ENCODE measurements around the gene FCHO1. TPM values are rescaled to one million over a fixed set of nuclear protein-coding genes. Genes with fewer than 3 reads are reported as not detected.

FCHO1 gene
- polyA plus RNA-seq, 2 of the 4 experiments (the other 2 are of a cell fraction) = 1.7 to 13.6 TPM

DNA sequence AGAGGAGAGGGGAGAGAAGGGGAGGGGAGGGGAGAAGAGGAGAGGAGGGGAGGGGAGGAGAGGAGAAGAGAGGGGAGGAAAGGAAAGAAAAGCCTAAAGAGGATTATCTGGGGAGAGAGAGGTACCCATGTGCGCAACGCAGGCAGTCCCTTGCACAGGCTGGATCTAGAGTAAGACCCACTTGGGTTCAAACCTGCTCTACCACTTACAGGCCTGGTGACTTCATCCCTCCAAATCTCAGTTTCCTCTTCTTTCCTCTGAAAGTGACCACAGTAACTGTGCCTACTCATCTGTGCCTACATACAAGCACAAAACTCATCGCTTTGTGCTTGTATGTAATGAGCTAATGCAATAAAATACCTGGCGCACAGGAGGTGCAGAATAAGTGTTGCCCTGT, 32.7 kb upstream of the FCHO1 start:
- H3K4me2 ChIP-seq = peak overlapping the region; percentile 97
- H3K4me3 ChIP-seq = no peak overlapping the region; the same call in 2 of the 3 replicates
- ATAC-seq (no peak), DNase-seq (ENCODE audit: low read depth in 1 of 2, low spot score in 1 of 2) (no peak), FAIRE-seq (no peak)
- TF ChIP-seq FOXS1 (CRISPR knock-in tag; IDR thresholded peaks at IDR 0.05) (no peak), CHD2 (IDR thresholded peaks at IDR 0.05; ENCODE audit: low read length, partially characterized antibody) (no peak), CBX2 (IDR thresholded peaks at IDR 0.05; ENCODE audit: borderline replicate concordance, low read depth) (no peak), GATA3 (IDR thresholded peaks at IDR 0.05; ENCODE audit: borderline replicate concordance) (no peak), RFX5 (IDR thresholded peaks at IDR 0.05) (no peak), PHF8 (IDR thresholded peaks at IDR 0.05; ENCODE audit: borderline replicate concordance, low read depth) (no peak), EP300 (IDR thresholded peaks at IDR 0.05) (no peak), MYC (IDR thresholded peaks at IDR 0.05; ENCODE audit: borderline replicate concordance, low read length) (no peak), MAFK (IDR thresholded peaks at IDR 0.05; ENCODE audit: partially characterized antibody) (no peak), POLR2A (IDR thresholded peaks at IDR 0.05; ENCODE audit: low read length) (no peak), FOSB (CRISPR knock-in tag; IDR thresholded peaks at IDR 0.05) (no peak), RAD21 (conservative IDR thresholded peaks at IDR 0.05 in 1 of 2, IDR thresholded peaks at IDR 0.05 in 1 of 2) (no peak), ZFP36 (IDR thresholded peaks at IDR 0.05; ENCODE audit: borderline replicate concordance, partially characterized antibody) (no peak), ESRRA (IDR thresholded peaks at IDR 0.05; ENCODE audit: borderline replicate concordance, low read length) (no peak), RNF2 (IDR thresholded peaks at IDR 0.05; ENCODE audit: borderline replicate concordance, low read depth) (no peak), JUN (IDR thresholded peaks at IDR 0.05) (no peak), HDAC2 (IDR thresholded peaks at IDR 0.05) (no peak), HOXB13 (CRISPR knock-in tag; IDR thresholded peaks at IDR 0.05; ENCODE audit: low read depth) (no peak)
- TF ChIP-seq, protein P1, sequence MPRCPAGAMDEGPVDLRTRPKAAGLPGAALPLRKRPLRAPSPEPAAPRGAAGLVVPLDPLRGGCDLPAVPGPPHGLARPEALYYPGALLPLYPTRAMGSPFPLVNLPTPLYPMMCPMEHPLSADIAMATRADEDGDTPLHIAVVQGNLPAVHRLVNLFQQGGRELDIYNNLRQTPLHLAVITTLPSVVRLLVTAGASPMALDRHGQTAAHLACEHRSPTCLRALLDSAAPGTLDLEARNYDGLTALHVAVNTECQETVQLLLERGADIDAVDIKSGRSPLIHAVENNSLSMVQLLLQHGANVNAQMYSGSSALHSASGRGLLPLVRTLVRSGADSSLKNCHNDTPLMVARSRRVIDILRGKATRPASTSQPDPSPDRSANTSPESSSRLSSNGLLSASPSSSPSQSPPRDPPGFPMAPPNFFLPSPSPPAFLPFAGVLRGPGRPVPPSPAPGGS (IDR thresholded peaks at IDR 0.05) = no peak
- H3K9me3 ChIP-seq = no peaks in the 10 kb centered on the region
- H3K27ac ChIP-seq = peak overlapping the region; percentile 98 to 100; a peak in 4 of 6 replicates
- H3K4me1 ChIP-seq = peaks cover 14% of the 10 kb centered on the region
- 98% methylated on average over 4 of the region's 4 CpGs for WGBS (ENCODE audit: missing lambda C conversion rate)
- ChIA-PET CTCF (interaction anchor here (1.2 kb wide), 1 partner anchor 56 kb away, joined by 3 read pairs; no protein-coding TSS in a partner anchor), POLR2A (interaction anchor here (0.6 to 1.1 kb wide), 2 partner anchors 13 to 112 kb away, joined by 3 to 5 read pairs; no protein-coding TSS in a partner anchor)

DNA sequence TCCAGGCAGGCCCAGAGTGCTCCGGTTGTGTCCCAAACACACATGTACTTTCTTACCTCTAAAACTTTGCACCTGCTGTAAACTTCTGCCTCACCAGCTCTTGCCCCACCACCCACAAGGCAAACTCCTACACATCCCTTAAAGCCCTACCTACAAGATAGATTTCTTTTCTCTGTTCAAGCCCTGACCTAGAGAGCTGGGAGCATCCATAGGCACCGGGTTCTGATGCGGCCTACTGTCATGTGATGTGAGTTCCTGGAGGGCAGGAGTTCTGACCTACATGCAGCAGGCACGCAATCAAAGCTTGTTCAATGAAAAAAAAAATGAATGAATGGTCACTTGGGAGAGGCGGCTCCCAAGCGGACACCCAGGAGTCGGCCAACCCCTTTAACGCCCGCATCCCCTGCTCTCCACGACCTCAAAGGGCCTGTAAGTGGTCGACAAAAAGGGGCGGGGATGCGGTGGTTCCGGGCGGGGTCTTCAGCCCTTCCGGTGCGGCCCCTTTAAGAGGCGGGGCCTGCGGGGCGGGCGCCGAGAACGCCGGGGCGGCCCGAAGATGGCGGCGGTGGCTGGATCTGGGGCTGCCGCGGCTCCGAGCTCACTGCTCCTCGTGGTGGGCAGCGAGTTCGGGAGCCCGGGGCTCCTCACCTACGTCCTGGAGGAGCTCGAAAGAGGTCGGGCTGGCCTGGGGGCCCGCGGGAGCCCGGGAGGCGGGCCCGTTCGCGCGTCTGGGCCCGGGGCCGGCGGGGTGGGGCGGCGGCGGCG, 32.1 kb upstream of the FCHO1 start, which contains the start of gene MAP1S:
TSS of gene MAP1S (plus strand) at position 534 of the 765 bp plus-strand sequence. CDS start at position 557, 23 bp downstream.
- ChIA-PET POLR2A (interaction anchor here (0.6 to 1.3 kb wide), 5 partner anchors 14 to 113 kb away, joined by 3 to 7 read pairs (median 4); no protein-coding TSS in a partner anchor), CTCF (interaction anchor here (0.6 to 1.2 kb wide), 4 partner anchors 16 to 140 kb away, joined by 3 to 5 read pairs (median 4); partner anchors contain the start of gene RPL18A)
- DNase-seq (ENCODE audit: low read depth in 1 of 2, low spot score in 1 of 2) (peak; percentile 47 to 54), FAIRE-seq (no peak), ATAC-seq (peak; percentile 89 to 90)
- Histone ChIP-seq H3K27ac (peak within 1 kb of the TSS; percentile 98 to 100), H3K9me3 (no peaks in the 10 kb centered on the region), H3K4me2 (peak within 1 kb of the TSS; percentile 97), H3K4me3 (peak within 1 kb of the TSS; percentile 99), H3K4me1 (peaks cover 14% of the 10 kb centered on the region)
- WGBS (ENCODE audit: missing lambda C conversion rate) = 7% methylated on average over 9 of the region's 53 CpGs
- TF ChIP-seq CEBPB (IDR thresholded peaks at IDR 0.05) = no peak
- TF ChIP-seq POLR2A (IDR thresholded peaks at IDR 0.05; ENCODE audit: low read length) = peak; percentile 68
- TF ChIP-seq, protein P1 (IDR thresholded peaks at IDR 0.05) = 0 out of 3 replicates have a peak, but pooled peaks have one; percentile 37
- peak; percentile 36; the same call in 1 of the 2 replicates for TF ChIP-seq KDM5A (IDR thresholded peaks at IDR 0.05)
- TF ChIP-seq MYC (IDR thresholded peaks at IDR 0.05; ENCODE audit: borderline replicate concordance, low read length) = no peak
- no peak for TF ChIP-seq RFX5 (IDR thresholded peaks at IDR 0.05)
- no peak for TF ChIP-seq NR3C1 (IDR thresholded peaks at IDR 0.05)
- TF ChIP-seq TFCP2L1 (CRISPR knock-in tag; IDR thresholded peaks at IDR 0.05) = no peak
- TF ChIP-seq FOSB (CRISPR knock-in tag; IDR thresholded peaks at IDR 0.05) = no peak
- TF ChIP-seq, protein P2, sequence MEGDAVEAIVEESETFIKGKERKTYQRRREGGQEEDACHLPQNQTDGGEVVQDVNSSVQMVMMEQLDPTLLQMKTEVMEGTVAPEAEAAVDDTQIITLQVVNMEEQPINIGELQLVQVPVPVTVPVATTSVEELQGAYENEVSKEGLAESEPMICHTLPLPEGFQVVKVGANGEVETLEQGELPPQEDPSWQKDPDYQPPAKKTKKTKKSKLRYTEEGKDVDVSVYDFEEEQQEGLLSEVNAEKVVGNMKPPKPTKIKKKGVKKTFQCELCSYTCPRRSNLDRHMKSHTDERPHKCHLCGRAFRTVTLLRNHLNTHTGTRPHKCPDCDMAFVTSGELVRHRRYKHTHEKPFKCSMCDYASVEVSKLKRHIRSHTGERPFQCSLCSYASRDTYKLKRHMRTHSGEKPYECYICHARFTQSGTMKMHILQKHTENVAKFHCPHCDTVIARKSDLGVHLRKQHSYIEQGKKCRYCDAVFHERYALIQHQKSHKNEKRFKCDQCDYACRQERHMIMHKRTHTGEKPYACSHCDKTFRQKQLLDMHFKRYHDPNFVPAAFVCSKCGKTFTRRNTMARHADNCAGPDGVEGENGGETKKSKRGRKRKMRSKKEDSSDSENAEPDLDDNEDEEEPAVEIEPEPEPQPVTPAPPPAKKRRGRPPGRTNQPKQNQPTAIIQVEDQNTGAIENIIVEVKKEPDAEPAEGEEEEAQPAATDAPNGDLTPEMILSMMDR (IDR thresholded peaks at IDR 0.05) = no peak
- TF ChIP-seq PHF8 (IDR thresholded peaks at IDR 0.05; ENCODE audit: borderline replicate concordance, low read depth) = peak; percentile 35; the same call in 1 of the 2 replicates
- TF ChIP-seq, protein P3, sequence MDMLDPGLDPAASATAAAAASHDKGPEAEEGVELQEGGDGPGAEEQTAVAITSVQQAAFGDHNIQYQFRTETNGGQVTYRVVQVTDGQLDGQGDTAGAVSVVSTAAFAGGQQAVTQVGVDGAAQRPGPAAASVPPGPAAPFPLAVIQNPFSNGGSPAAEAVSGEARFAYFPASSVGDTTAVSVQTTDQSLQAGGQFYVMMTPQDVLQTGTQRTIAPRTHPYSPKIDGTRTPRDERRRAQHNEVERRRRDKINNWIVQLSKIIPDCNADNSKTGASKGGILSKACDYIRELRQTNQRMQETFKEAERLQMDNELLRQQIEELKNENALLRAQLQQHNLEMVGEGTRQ (IDR thresholded peaks at IDR 0.05) = peak; percentile 39; the same call in 1 of the 2 replicates
- no peak for TF ChIP-seq RARB (CRISPR knock-in tag; IDR thresholded peaks at IDR 0.05)
- TF ChIP-seq KDM1A (IDR thresholded peaks at IDR 0.05; ENCODE audit: low read depth) = no peak
- no peak for TF ChIP-seq POLR2AphosphoS2 (conservative IDR thresholded peaks at IDR 0.05; ENCODE audit: low read length)
- TF ChIP-seq TP53 (CRISPR knock-in tag; IDR thresholded peaks at IDR 0.05) = no peak
- no peak for TF ChIP-seq NPAS2 (CRISPR knock-in tag; IDR thresholded peaks at IDR 0.05; ENCODE audit: borderline replicate concordance)
- no peak for TF ChIP-seq SMC3 (IDR thresholded peaks at IDR 0.05)

Data from A549 (cell line).